RPMI8226 (cell line): ENCODE results near the gene SMARCE1.

Experiments used
- DNase-seq: peaks from one replicate; pipeline ENCODE4 v3.0.0-alpha.2; 2015

SMARCE1 gene

DNA sequence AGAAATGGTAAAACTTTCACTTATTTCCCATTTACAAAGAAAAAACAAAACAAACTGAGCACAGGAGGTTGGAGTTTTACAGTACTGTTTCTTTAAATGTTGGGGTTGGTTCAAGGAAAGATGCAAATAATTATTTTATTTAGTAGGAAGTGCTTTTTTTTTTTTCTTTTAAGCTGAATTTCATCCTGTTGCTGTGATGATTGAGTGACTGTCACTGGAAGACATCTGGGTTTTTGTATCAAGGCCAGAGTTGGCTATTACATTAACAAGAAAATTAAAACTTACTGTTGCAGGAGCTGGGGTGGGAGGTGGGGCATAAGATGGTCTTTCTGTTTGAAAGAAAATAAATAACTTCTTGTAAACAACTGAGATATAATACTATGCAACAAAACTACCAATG is 2.3 kb downstream of the SMARCE1 start:
- no peak for DNase-seq

GRCh38 chr17:40637931-40638330 is 9.7 kb downstream of the SMARCE1 start:
- no peak for DNase-seq

GRCh38 chr17:40633871-40634270 is 13.7 kb downstream of the SMARCE1 start:
- no peak for DNase-seq

DNA sequence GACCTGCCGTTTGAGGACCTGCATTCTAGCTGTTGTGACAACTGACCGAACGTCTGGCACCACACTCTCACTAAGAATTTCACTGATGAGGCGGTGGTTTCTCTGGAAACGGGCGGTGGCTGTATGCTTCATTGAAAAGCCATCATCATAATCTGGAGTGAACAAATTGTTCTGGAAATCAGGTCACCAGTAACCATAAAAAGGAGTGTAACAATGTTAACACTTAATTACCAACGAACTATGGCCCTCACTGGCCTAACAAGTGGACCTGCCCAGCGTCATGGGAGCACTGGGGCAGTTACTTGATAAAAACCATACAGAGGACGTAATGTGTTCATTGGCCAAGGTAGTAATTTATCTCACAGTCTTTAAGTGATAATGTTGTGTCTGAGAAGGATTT is 15.4 kb downstream of the SMARCE1 start:
- DNase-seq, result no peak

DNA sequence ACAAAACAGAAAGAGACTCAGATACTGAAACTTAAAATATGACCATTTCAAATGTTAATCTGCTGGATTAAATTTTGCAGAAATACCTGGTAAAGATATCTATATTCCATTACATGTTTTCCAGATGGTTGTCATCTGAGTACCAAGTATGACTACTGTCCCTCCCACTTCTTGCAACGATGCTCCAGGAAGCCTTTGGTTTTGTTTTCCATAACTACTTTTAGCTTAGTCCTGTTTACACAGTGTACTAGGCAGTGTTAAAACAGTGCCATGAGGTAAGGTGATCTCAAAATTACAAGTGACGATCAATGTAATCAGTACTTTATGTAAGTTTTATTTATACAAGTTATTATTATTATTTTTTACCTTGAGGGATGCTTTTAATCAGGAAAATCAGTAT is 17.8 kb downstream of the SMARCE1 start:
- DNase-seq, result no peak

DNA sequence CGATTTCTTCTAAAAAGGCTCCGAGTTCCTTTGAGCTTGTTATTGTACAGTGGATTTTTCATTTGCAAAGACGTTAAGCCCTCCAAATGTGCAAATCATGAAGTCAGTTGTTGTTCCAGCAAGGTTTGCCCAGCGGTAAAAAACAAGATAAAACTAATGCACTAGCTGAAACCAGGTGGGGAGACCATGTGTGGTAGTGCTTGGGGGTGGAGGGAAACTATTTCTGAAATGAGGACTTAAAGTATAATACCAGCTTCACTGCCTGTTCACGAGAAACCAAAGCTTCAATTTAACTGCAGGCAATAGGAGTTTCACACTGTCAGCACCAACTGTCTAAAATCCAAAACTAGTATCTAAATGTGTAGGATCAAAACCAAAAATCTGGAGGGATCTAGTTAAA is 22.3 kb downstream of the SMARCE1 start:
- DNase-seq, result peak; percentile 36

DNA sequence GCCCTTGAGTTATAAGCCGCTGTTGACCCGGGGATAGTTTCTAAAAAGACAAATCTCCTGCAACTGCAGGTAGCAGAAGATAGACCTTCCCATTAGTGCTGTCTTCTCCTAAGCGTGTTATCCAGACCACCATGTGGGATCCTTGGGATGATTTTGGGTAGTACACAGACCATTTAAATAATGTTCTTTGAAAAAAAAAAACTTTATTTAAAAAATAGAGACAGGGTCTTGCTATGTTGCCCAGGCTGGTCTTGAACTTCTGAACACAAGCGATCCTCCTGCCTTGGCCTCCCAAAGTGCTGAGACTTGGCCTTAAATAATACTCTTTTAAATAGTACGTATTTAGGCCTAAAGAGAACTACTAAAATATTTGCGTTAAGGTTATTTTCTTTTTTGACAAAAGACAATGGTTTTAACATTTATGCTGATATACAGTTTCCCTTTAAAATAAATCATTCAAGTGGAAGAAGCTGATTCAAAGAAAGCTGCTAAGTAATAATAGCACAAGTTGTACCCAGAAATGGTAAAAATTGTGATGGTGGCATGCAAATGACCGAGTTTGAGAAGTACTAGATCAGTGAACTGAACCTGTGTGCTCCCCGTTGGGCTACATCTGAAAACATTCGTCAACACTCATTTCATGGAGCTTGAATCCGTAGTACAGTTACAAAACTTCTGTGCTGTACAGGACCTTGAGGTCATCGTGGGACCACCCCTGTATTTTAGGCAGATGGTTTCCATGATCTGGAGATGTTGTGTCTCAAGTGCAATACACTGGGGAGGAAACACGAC is 24.0 kb downstream of the SMARCE1 start:
- DNase-seq, result no peak

DNA sequence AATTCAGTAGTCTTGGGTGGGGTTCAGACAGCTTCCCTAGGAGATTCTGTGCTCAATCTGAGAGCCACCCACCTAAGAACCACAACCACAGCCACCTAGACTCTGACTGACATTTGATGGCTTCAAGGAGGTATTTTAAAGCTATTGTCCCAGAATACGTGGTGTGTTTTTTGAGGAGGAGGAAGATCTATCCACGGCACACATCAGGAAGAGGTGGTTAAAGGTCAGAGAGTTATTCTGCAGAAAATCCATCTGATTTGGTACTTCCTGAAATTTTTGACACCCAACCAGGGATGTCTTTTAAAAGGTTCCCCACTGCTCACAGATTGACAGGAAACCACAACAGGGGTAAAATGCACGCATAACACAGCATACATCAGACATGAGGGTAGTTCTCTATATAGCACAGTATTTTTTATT is 25.1 kb downstream of the SMARCE1 start:
- DNase-seq, result no peak

- DNase-seq, result no peak
These were observed 26.0 kb downstream of the SMARCE1 start for GRCh38 chr17:40621578-40621977.

- DNase-seq, result no peak
These were observed 26.6 kb downstream of the SMARCE1 start for GRCh38 chr17:40621019-40621418.

GRCh38 chr17:40618754-40619625 is 28.6 kb downstream of the SMARCE1 start:
- DNase-seq, result no peak

GRCh38 chr17:40617678-40618240 is 29.9 kb downstream of the SMARCE1 start:
- no peak for DNase-seq

DNA sequence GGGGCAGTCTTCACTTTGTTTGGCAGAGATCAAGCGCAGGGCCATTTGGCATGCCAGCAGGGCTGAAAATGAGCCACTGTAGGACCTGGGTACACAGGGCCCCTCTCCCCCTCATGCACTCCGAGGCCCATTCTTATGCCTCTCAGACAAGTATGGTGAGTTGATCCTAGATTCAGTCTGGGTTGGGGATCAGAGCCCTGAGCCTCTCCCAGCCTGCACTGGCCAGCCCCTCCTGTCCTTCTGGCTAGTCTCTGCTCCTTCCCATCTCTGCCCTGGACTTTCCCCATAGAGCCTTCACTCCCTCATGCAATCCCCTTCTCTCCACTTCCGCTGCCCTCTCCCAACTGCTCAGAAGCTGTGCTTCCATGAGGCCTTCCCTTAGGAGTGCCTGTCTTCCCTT is 31.0 kb downstream of the SMARCE1 start:
- DNase-seq, result no peak

DNA sequence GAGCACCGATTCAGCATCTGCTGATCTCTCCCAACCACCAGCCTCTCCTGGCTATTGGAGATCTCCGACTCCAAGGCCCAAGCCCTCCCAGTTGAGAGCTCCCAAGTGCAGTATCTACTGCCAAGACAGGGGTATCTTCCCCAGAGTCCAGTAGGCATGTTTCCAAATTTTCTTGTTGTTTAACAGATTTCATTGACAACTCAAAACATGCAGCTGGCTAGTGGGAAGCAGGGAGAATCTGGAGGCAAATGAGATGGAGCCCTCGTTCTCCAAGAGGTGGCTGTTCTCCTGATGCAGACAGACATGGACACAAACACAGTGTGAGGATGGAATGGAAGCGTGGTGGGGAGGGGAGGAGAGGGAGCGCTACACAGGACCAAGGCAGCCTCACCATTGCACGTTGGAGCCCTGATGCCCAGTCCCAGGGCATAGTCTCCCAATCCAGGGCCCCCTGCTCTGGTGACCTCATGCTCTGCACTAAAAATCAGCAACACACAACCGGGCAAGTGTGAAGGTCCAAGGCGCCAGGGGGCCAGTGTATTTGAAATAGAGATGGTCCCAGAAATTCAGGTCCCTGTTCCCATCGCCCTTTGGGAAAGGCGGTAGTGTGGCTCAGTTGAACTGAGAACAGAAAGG is 31.7 kb downstream of the SMARCE1 start:
- DNase-seq, result no peak

DNA sequence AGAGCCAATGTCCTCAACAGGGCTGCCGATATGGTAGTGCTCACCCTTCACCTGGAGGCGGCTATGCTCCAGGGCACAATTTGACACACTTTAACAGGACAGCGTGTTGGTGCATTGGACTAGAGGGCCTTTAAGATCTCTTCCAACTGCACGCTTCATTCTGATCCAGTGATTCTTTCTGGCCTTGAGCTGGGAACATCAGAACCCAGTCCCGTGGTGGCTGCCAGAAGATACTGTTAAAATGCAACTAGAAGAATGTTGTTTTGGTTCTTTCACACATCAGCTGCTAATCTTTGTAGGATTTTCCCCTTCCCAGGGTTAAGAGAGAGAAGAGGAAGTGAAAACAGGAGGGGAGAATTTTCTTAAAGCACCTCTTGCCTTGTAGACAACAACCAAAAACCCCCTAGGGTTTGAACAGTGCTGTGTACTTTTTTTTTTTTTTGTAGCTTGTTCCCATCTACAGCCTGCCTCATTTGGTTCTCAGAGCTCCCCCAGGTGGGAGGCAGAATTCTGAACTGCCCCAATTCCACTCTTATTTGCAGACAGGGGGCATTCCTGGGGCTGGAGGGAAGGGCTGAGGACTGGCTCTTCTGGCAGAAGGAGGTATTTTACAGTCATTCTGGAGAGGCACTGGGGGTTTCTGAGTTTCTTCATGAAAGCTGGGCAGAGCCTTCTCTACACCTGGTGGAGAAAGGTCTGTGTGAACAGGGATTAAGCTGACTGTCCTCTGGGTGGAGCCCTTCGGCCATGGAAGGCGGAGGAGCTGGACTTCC is 32.4 kb downstream of the SMARCE1 start:
- DNase-seq, result peak; percentile 75

- DNase-seq, result no peak
These were observed 33.1 kb downstream of the SMARCE1 start for GRCh38 chr17:40614431-40615067.

GRCh38 chr17:40613467-40614154 is 34.0 kb downstream of the SMARCE1 start:
- no peak for DNase-seq

DNA sequence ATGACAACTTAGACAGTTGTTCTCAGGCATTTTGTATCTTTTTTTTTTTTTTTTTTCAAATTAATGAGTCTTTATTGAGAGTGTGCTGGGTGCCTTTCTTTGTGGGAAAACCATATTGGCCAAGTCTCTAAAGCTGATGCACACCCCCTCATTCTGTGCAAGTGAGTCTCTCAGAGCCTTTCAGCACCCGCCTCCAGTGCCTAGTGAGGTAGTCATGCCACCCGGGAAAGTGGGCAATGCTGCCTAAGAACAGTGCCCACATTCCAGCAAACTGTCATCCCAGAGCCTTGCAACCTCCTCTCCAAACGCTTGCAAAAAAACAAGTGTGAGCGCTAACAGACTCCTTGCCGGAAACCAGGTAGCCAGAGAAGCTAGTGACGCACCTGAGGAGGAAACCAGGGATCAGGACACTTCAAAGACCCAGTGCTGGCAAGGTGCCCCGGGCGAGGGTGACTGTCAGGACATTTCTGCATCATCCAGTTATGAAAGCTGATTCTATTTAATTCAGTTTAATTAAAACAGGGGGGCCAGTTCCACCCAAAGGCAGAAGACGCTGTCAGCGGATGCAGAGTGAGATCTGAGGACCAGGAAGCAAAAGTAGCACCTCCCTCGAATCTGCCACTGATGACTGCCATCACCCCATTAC is 34.9 kb downstream of the SMARCE1 start:
- no peak for DNase-seq

DNA sequence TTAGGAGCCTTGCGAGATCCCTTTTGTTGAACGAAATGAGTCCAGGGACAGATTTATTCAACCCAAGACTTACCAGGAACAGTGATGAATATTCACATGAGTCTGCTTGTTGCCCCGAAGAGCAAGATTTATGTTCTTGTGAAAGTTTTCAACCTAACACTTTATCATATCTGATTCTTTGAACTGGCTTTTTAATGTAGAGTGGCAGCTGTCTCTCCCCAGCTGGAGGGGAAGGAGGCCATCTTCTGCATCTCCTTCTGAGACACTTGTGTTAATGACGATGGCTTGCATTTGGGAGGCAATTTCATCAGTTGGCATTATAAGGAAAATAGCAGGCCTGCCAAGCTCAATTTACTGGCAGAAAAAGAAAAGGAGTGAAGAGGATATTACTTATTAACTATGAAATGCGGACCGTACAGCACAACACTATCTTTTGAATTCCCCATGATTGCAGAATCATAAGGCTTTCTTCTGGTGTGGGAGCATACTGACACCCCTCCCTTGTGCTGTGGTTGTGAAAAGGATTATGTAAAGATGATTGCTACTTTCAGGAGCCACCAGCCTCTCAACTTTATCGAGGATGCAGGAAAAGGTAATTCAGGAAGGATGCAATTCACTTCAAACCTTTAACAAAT is 35.7 kb downstream of the SMARCE1 start:
- DNase-seq, result no peak

- no peak for DNase-seq
These were observed 37.3 kb downstream of the SMARCE1 start for GRCh38 chr17:40610359-40610758.
